Stimulated activated naive CD4-positive, alpha-beta T cell treated with Interleukin-2 at 50 U/mL for 16 hours (primary cell): ENCODE results near the gene PDIK1L.

Experiments
- DNase-seq: peaks from one replicate; lab custom pipeline; 2025; lab: John Stamatoyannopoulos, UW

The PDIK1L gene

GRCh38 chr1:26122988-26123973, 11.7 kb downstream of the PDIK1L start:
- DNase-seq: no peak

- no peak for DNase-seq
Observed at GRCh38 chr1:26124418-26125331, 13.1 kb downstream of the PDIK1L start.

GRCh38 chr1:26125382-26125781, 13.8 kb downstream of the PDIK1L start:
- no peak for DNase-seq

GRCh38 chr1:26125946-26126320, 14.3 kb downstream of the PDIK1L start:
- no peak for DNase-seq

- peak; percentile 35 for DNase-seq
Observed at GRCh38 chr1:26126321-26127084, 14.9 kb downstream of the PDIK1L start.

GRCh38 chr1:26127235-26128163, 15.9 kb downstream of the PDIK1L start:
- no peak for DNase-seq

GRCh38 chr1:26129778-26130177, 18.2 kb downstream of the PDIK1L start:
- DNase-seq: no peak

- DNase-seq: no peak
Observed at GRCh38 chr1:26130695-26131094, 19.1 kb downstream of the PDIK1L start.

- DNase-seq: no peak
Observed at GRCh38 chr1:26132128-26132833, 20.7 kb downstream of the PDIK1L start.

- DNase-seq: no peak
Observed at GRCh38 chr1:26132834-26133167, 21.2 kb downstream of the PDIK1L start.

- no peak for DNase-seq
Observed at GRCh38 chr1:26134466-26134865, 22.8 kb downstream of the PDIK1L start.

GRCh38 chr1:26138974-26139558, 27.4 kb downstream of the PDIK1L start:
- DNase-seq: no peak

- DNase-seq: no peak
Observed at GRCh38 chr1:26142159-26142558, 30.5 kb downstream of the PDIK1L start.

GRCh38 chr1:26145041-26145959, 33.7 kb downstream of the PDIK1L start:
- DNase-seq: peak; percentile 59

- DNase-seq: no peak
Observed at GRCh38 chr1:26145960-26146294, 34.3 kb downstream of the PDIK1L start.

- no peak for DNase-seq
Observed at GRCh38 chr1:26148887-26149286, 37.3 kb downstream of the PDIK1L start.

GRCh38 chr1:26153966-26154532, 42.4 kb downstream of the PDIK1L start:
- no peak for DNase-seq

- DNase-seq: no peak
Observed at GRCh38 chr1:26154750-26155149, 43.1 kb downstream of the PDIK1L start.
